Fibroblast of pulmonary artery (primary cell): ENCODE measurements around the gene EIF4E2.
"Not testable (repeated sequence)": the region's sequence is repeated elsewhere in the genome, so short reads cannot be mapped to it uniquely, and the experiment has no call there.

Experiments
- DNase-seq: peaks from one replicate; pipeline ENCODE4 v3.0.0-alpha.2; 2010; ENCODE audit warnings: low read depth
- H3K4me3 ChIP-seq: replicated peaks from 2 replicates; pipeline ENCODE4 v1.5.1; 2011; ENCODE audit warnings: low read depth, mild to moderate bottlenecking, control low read depth, low read length, moderate library complexity
- TF ChIP-seq, protein P1 (sequence below): IDR thresholded peaks from 2 replicates; pipeline ENCODE4 v1.5.1; 2011; ENCODE audit warnings: mild to moderate bottlenecking, control low read depth, low read length, inconsistent platforms; ENCODE audit errors: missing control alignments

EIF4E2 gene

DNA sequence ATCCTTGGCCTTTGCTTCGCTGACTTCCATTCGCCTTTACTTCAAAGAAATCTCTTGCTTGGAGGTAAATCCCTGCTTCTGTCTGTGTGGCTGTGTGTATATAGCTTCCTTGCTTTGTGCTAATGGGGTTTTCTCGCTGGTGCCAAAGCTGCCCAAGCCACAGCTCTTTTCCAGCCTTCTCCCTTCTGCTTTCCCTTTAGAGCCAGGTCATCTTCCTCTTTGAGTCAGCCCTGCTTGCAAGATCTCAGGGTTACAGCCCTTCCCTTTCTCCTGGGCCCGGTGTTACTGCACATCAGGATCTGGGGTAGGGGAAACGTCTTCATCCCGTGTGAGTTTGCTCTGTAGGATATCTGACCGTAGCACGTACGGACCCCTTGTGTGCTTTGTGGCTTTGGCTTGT lies 19.1 kb downstream of the EIF4E2 start:
- no peak overlapping the region for H3K4me3 ChIP-seq
- TF ChIP-seq, protein P1, sequence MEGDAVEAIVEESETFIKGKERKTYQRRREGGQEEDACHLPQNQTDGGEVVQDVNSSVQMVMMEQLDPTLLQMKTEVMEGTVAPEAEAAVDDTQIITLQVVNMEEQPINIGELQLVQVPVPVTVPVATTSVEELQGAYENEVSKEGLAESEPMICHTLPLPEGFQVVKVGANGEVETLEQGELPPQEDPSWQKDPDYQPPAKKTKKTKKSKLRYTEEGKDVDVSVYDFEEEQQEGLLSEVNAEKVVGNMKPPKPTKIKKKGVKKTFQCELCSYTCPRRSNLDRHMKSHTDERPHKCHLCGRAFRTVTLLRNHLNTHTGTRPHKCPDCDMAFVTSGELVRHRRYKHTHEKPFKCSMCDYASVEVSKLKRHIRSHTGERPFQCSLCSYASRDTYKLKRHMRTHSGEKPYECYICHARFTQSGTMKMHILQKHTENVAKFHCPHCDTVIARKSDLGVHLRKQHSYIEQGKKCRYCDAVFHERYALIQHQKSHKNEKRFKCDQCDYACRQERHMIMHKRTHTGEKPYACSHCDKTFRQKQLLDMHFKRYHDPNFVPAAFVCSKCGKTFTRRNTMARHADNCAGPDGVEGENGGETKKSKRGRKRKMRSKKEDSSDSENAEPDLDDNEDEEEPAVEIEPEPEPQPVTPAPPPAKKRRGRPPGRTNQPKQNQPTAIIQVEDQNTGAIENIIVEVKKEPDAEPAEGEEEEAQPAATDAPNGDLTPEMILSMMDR = no peak
- no peak for DNase-seq

DNA sequence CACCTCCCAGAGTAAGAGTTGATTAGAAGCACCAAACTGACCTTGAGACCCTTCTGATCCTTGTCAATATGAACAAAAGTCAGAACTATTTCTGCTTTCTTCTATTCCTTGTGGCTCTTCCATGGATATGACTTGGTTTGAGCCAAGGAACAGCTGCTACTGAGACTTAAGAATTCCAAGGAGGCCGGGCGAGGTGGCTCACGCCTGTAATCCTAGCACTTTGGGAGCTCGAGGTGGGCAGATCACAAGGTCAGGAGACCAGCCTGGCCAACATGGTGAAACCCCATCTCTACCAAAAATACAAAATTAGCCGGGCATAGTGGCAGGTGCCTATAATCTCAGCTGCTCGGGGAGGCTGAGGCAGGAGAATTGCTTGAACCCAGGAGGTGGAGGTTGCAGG lies 20.0 kb downstream of the EIF4E2 start:
- DNase-seq, H3K4me3 ChIP-seq: not testable (repeated sequence)

DNA sequence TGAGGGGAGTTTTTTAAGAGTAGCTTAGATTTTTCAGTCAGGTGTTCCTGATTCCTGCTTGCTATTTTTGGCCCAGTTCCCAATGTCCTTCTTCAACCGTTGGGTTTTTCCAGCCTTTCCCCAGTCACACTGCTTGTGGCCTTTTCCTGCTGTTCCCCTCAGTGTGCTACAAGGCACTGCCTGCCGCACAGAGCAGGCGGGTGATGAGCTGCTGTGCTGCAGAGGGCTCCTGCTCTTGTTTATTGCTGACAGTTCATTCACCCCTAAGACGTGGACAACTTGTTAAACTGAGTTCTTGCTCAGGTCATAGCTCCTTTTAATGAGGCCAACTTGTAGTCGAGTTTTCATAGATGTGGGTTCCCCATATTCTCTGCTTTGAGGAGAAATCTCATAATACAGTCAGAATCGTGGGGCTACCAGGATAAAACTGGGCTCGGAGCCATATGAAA lies 20.6 kb downstream of the EIF4E2 start:
- TF ChIP-seq, protein P1 = no peak
- no peak overlapping the region for H3K4me3 ChIP-seq
- DNase-seq = no peak

DNA sequence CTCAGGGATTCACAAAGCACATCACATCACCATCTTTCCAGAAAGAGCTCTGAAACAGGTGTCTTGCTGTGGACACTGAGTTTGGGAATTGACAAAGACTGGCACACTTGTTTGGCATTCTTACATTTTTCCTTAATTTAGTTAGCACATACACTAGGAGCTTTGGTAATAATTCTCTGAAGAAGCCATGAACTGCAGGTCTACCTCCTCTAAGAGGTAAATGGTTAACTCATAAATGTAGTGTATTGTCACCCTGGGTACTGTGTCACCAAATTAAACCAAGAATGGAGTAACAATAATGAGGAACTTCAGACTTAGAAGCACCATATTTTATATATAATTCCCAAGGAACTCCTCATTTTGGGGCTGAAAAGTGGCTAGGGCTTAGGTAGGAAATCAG lies 22.6 kb downstream of the EIF4E2 start:
- TF ChIP-seq, protein P1 = no peak
- DNase-seq = no peak
- H3K4me3 ChIP-seq = no peak overlapping the region

DNA sequence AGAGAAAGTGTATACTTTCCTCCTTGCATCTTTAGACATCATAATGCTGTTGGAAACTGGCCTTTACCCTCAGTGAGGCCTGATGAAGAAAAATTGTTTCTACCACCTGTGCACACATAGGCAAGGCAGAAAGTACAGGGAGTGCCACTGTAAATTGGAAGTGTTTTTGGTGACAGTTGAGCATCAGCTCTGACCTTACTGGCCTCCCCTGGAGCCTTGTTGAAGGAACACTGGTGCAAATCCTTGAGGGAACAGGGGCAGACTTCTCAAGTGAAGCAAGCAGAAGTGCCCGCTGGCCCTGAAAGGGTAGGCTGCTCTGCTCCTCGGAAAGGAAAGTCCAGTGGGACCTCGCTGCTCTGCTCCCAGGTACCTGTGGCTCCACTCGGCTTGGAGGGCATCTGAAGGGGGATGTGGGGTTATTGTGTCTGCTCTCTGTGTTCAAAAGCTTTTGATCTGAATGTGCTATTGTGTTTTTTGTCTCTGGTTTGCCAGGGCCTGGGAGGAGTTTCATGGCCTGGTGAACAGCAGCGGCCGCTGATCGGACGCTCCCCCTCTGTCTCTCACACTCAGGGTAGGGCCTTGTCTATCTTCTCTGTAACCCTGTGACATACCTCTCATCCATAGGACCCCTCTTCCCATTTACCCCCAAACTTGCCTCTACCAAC lies 23.4 kb downstream of the EIF4E2 start:
- no peak for DNase-seq
- H3K4me3 ChIP-seq = no peak overlapping the region
- TF ChIP-seq, protein P1 = no peak

DNA sequence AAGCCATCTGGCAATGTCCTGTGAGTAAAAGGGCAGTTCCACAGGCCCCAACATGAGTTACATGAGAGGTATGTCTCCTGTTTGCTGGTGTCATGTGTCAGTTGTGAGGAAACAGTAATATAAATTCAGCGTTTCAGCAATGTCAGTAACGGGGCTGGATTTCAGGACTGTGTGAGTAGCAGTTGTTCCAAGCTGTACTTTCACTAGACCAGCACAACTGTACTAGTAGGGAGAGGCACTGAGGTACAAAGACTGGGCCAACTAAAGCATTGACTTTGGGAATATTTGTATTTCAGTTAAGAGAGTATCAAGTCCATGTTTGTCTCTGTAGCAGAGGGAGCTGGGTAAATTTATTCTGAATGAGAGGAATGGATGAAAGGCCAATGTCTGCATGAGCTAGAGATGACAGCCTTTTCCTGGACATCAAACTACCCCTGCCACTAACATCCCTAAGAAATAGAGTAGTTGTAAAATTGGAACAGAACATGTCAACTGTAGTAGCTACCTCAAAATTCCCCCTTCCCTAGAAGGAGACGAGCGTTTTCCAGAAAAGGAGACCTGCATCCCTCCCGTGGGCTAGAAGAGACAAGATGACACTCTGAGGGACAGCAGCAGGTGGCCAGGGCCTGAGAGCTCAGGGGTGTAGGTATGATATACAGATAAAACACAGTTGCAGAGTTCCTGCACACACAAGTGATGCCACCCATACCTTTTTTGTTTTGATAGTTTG lies 24.4 kb downstream of the EIF4E2 start:
- H3K4me3 ChIP-seq = no peak overlapping the region
- TF ChIP-seq, protein P1 = no peak
- DNase-seq = no peak

DNA sequence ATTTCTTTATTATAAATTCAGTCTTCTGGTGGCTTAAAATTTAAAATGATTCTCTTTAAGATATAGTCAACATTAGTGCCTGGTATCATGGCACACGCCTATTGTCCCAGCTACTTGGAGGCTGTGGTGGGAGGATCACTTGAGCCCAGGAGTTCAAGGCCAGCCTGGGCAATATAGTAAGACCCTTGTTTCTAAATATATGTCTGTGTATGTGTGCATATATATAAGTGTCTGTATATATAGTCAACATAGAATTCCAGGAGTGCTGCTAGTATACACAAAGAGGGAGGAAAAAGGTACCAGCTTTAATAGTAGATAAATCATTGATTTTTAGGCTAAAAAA lies 24.9 kb downstream of the EIF4E2 start:
- no peak for DNase-seq
- TF ChIP-seq, protein P1 = no peak
- no peak overlapping the region for H3K4me3 ChIP-seq
